A549 (cell line): ENCODE data around the gene DVL1. TPM values are rescaled to one million over a fixed set of nuclear protein-coding genes. Genes with fewer than 3 reads are reported as not detected.

Source experiments
- ATAC-seq, 2 experiments: fragments of 200-7000 bp in 1 of 2; fragments of >200 bp in 1 of 2; cut with Nextera tagmentation in 1 of 2; cut with Tn5 transposase in 1 of 2; 3 replicates each; pipeline versions ENCODE4 v1.8.0 to v1.9.1; 2018 to 2020; ENCODE audit warnings: mild to moderate bottlenecking in 1 of 2, moderate library complexity in 1 of 2
- CTCF ChIA-PET: fragments of 300-600 bp; sonication (Branson Sonifier 250); formaldehyde crosslinking; extraction: SDS; loops from one replicate; lab custom pipeline; 2021; ENCODE audit warnings: antibody characterized with exemption, inconsistent platforms; lab: Yijun Ruan, JAX
- POLR2A ChIA-PET: fragments of 350-600 bp; formaldehyde crosslinking; extraction: SDS; loops from one replicate; lab custom pipeline; 2021; ENCODE audit warnings: antibody characterized with exemption, inconsistent platforms; lab: Yijun Ruan, JAX
- DNase-seq, 2 experiments: peaks; one replicate each; pipeline versions ENCODE4 v3.0.0 to v3.0.0-alpha.2; 2011 to 2016; ENCODE audit warnings: low read depth in 1 of 2, low spot score in 1 of 2
- FAIRE-seq: peaks from 2 replicates; lab custom pipeline; 2011; peaks lifted over from hg19 to GRCh38; lab: Jason Lieb, UNC
- H3K27ac ChIP-seq, 2 experiments: fragments of >200 bp; sonication (Bioruptor Twin); formaldehyde crosslinking; 3 replicates each; pipeline ENCODE4 v1.5.1; 2016 to 2017
- H3K4me1 ChIP-seq: fragments of >200 bp; sonication (Bioruptor Twin); formaldehyde crosslinking; 3 replicates; pipeline ENCODE4 v1.6.1; 2016
- H3K4me2 ChIP-seq: fragments of >200 bp; sonication (Bioruptor Twin); formaldehyde crosslinking; 3 replicates; pipeline ENCODE4 v1.6.1; 2016
- H3K4me3 ChIP-seq: fragments of >200 bp; sonication (Bioruptor Twin); formaldehyde crosslinking; 3 replicates; pipeline ENCODE4 v1.5.1; 2016
- H3K9me3 ChIP-seq: fragments of >200 bp; sonication (Bioruptor Twin); formaldehyde crosslinking; 3 replicates; pipeline ENCODE4 v1.6.1; 2016
- BHLHE40 ChIP-seq: IDR thresholded peaks from 2 replicates; pipeline ENCODE4 v1.6.1; 2012; ENCODE audit warnings: low read depth, low read length, inconsistent platforms
- CHD2 ChIP-seq: fragments of 150-350 bp; IDR thresholded peaks from 2 replicates; pipeline ENCODE4 v1.6.1; 2014; ENCODE audit warnings: low read length; ENCODE audit not compliant: partially characterized antibody
- EHF ChIP-seq: fragments of 250-450 bp; sonication (Bioruptor Pico); IDR thresholded peaks from 2 replicates; pipeline ENCODE4 v1.5.0; 2020; ENCODE audit warnings: mild to moderate bottlenecking
- EHMT2 ChIP-seq: fragments of 200-600 bp; sonication (generic); IDR thresholded peaks from 2 replicates; pipeline ENCODE4 v1.6.1; 2016; ENCODE audit warnings: antibody characterized with exemption, low read depth, mild to moderate bottlenecking, moderate library complexity
- ELK1 ChIP-seq: fragments of 150-350 bp; IDR thresholded peaks from 2 replicates; pipeline ENCODE4 v1.6.1; 2014; ENCODE audit warnings: low read depth, mild to moderate bottlenecking, low read length
- EP300 ChIP-seq, 2 experiments: fragments of >200 bp; sonication (Bioruptor Twin); formaldehyde crosslinking; IDR thresholded peaks; 2 replicates in 1 of 2; 3 replicates in 1 of 2; pipeline ENCODE4 v1.6.1; 2016 to 2017
- FOSB ChIP-seq: fragments of 250-450 bp; sonication (Bioruptor Pico); IDR thresholded peaks from 2 replicates; pipeline ENCODE4 v1.5.0; 2020; ENCODE audit warnings: mild to moderate bottlenecking, moderate library complexity
- FOSL2 ChIP-seq, 2 experiments: fragments of 450-650 bp in 1 of 2; fragments of >200 bp in 1 of 2; sonication (Bioruptor Twin) in 1 of 2; formaldehyde crosslinking; IDR thresholded peaks; 2 replicates each; pipeline versions ENCODE4 v1.5.0 to v1.6.1; 2016 to 2020; ENCODE audit warnings: mild to moderate bottlenecking in 1 of 2, moderate library complexity in 1 of 2
- GATA3 ChIP-seq: IDR thresholded peaks from 2 replicates; pipeline ENCODE4 v1.6.1; 2012; ENCODE audit warnings: borderline replicate concordance
- HDAC2 ChIP-seq: fragments of 200-600 bp; sonication (generic); IDR thresholded peaks from 2 replicates; pipeline ENCODE4 v1.6.1; 2016
- HEYL ChIP-seq: fragments of 250-450 bp; sonication (Bioruptor Pico); IDR thresholded peaks from 2 replicates; pipeline ENCODE4 v1.8.0; 2021; ENCODE audit warnings: mild to moderate bottlenecking, moderate library complexity
- HMGXB4 ChIP-seq: fragments of 250-450 bp; sonication (Bioruptor Pico); IDR thresholded peaks from 2 replicates; pipeline ENCODE4 v1.5.0; 2021; ENCODE audit warnings: mild to moderate bottlenecking, moderate library complexity, borderline replicate concordance
- HOXB13 ChIP-seq: fragments of 250-450 bp; sonication (Bioruptor Pico); IDR thresholded peaks from 2 replicates; pipeline ENCODE4 v1.5.0; 2020; ENCODE audit warnings: low read depth, mild to moderate bottlenecking, moderate library complexity
- JUNB ChIP-seq: fragments of >200 bp; sonication (Bioruptor Twin); formaldehyde crosslinking; IDR thresholded peaks from 2 replicates; pipeline ENCODE4 v1.6.1; 2016
- MAX ChIP-seq: IDR thresholded peaks from 2 replicates; pipeline ENCODE4 v1.6.1; 2012
- MAZ ChIP-seq: fragments of 150-350 bp; IDR thresholded peaks from 2 replicates; pipeline ENCODE4 v1.6.1; 2014; ENCODE audit warnings: antibody characterized with exemption, low read depth, low read length, borderline replicate concordance
- NFE2L2 ChIP-seq: fragments of 150-350 bp; conservative IDR thresholded peaks from 2 replicates; pipeline ENCODE4 v1.6.1; 2014; ENCODE audit warnings: low read length
- NPAS2 ChIP-seq: fragments of 250-450 bp; sonication (Bioruptor Pico); IDR thresholded peaks from 2 replicates; pipeline ENCODE4 v1.8.0; 2022; ENCODE audit warnings: mild to moderate bottlenecking, moderate library complexity, borderline replicate concordance
- NR3C1 ChIP-seq: fragments of >200 bp; sonication (Bioruptor Twin); formaldehyde crosslinking; IDR thresholded peaks from 3 replicates; pipeline ENCODE4 v1.6.1; 2017
- POLR2AphosphoS2 ChIP-seq: conservative IDR thresholded peaks from 2 replicates; pipeline ENCODE4 v1.6.1; 2012; ENCODE audit warnings: low read length, improper control_type of control experiment, inconsistent platforms
- RAD21 ChIP-seq, 2 experiments: fragments of >200 bp in 1 of 2; sonication (Bioruptor Twin) in 1 of 2; formaldehyde crosslinking in 1 of 2; IDR thresholded peaks in 1 of 2; conservative IDR thresholded peaks in 1 of 2; 2 replicates in 1 of 2; 3 replicates in 1 of 2; pipeline ENCODE4 v1.6.1; 2012 to 2018; ENCODE audit warnings: inconsistent platforms in 1 of 2
- RFX5 ChIP-seq: fragments of 450-650 bp; IDR thresholded peaks from 2 replicates; pipeline ENCODE4 v1.7.1; 2014; ENCODE audit warnings: antibody characterized with exemption, mild to moderate bottlenecking, moderate library complexity
- SMC3 ChIP-seq: fragments of >200 bp; sonication (Bioruptor Twin); formaldehyde crosslinking; IDR thresholded peaks from 3 replicates; pipeline ENCODE4 v1.6.1; 2018; ENCODE audit warnings: inconsistent platforms
- TFCP2L1 ChIP-seq: fragments of 250-450 bp; sonication (Bioruptor Pico); IDR thresholded peaks from 2 replicates; pipeline ENCODE4 v1.5.0; 2021; ENCODE audit warnings: mild to moderate bottlenecking
- TP53 ChIP-seq: fragments of 250-450 bp; sonication (Bioruptor Pico); IDR thresholded peaks from 2 replicates; pipeline ENCODE4 v1.5.0; 2021; ENCODE audit warnings: mild to moderate bottlenecking, moderate library complexity
- USF2 ChIP-seq: fragments of 450-650 bp; IDR thresholded peaks from 2 replicates; pipeline ENCODE4 v1.6.1; 2014; ENCODE audit warnings: antibody characterized with exemption
- ZC3H11A ChIP-seq: fragments of 450-650 bp; IDR thresholded peaks from 2 replicates; pipeline ENCODE4 v1.6.1; 2014; ENCODE audit warnings: antibody characterized with exemption, mild to moderate bottlenecking
- ZFP36 ChIP-seq: fragments of 450-650 bp; IDR thresholded peaks from 2 replicates; pipeline ENCODE4 v1.6.1; 2014; ENCODE audit warnings: borderline replicate concordance; ENCODE audit not compliant: partially characterized antibody
- ZSCAN20 ChIP-seq: fragments of 250-450 bp; sonication (Bioruptor Pico); IDR thresholded peaks from 2 replicates; pipeline ENCODE4 v1.8.0; 2022; ENCODE audit warnings: mild to moderate bottlenecking, moderate library complexity
- WGBS: methylation state at CpG from one replicate; pipeline ENCODE4 v1.1.6; 2017; ENCODE audit errors: missing lambda C conversion rate; 5-methylcytosine and 5-hydroxymethylcytosine counted together
- polyA plus RNA-seq, 4 experiments: library from polyadenylated mRNA; depleted of rRNA in 3 of 4; stranded (reverse); fragments of >200 nt; fragmentation: RNase III in 1 of 4; extraction: RNeasy Plus Mini Kit Qiagen cat#74134 plus additional on column Dnase treatment in 1 of 4; gene quantifications; 2 replicates in 3 of 4; 3 replicates in 1 of 4; pipeline ENCODE4 v1.2.3, GENCODE V29; 2011 to 2017

DVL1 gene
- polyA plus RNA-seq, 2 of the 4 experiments (the other 2 are of a cell fraction): 12.1 to 48.3 TPM

- FAIRE-seq: no peak
Observed at GRCh38 chr1:1336931-1337792, 12.1 kb downstream of the DVL1 start.

GRCh38 chr1:1336446-1336845, 12.8 kb downstream of the DVL1 start:
- ChIA-PET POLR2A (interaction anchor here (0.7 kb wide), 1 partner anchor 8 kb away, joined by 3 read pairs; no protein-coding TSS in a partner anchor), CTCF (interaction anchor here (1.7 to 2.8 kb wide), 3 partner anchors 9 to 36 kb away, joined by 6 to 22 read pairs (median 6); no protein-coding TSS in a partner anchor)
- ATAC-seq: no peak
- Histone ChIP-seq H3K4me3 (no peak overlapping the region), H3K9me3 (no peaks in the 10 kb centered on the region), H3K4me1 (peaks cover 1% of the 10 kb centered on the region; the same call in 2 of the 3 replicates), H3K4me2 (no peak overlapping the region), H3K27ac (no peak overlapping the region)
- TF ChIP-seq BHLHE40 (no peak), NFE2L2 (no peak), FOSL2 (IDR thresholded peaks at IDR 0.05) (no peak), FOSL2 (CRISPR knock-in tag; IDR thresholded peaks at IDR 0.05) (no peak), ZFP36 (no peak), NPAS2 (CRISPR knock-in tag) (no peak), HOXB13 (CRISPR knock-in tag) (no peak), TP53 (CRISPR knock-in tag) (no peak), EHMT2 (no peak)
- no peak for DNase-seq
- no CpG with 5 or more reads among the region's 26 CpGs for WGBS
- FAIRE-seq: no peak

More at GRCh38 chr1:1336931-1337792, 12.1 kb downstream of the DVL1 start:
- no peaks in the 10 kb centered on the region for H3K9me3 ChIP-seq
- no peak for DNase-seq
- CTCF ChIA-PET: interaction anchor here (0.9 to 2.8 kb wide), 3 partner anchors 8 to 35 kb away, joined by 3 to 22 read pairs (median 6); no protein-coding TSS in a partner anchor
- TF ChIP-seq HDAC2: no peak
- TF ChIP-seq HMGXB4 (CRISPR knock-in tag): no peak
- no peak for TF ChIP-seq NR3C1
- TF ChIP-seq POLR2AphosphoS2: no peak
- no peak for TF ChIP-seq RFX5
- no peak for TF ChIP-seq FOSB
- TF ChIP-seq USF2: no peak
- no peak for TF ChIP-seq HEYL
- TF ChIP-seq, all 56 proteins: peak for 0
- POLR2A ChIA-PET: no interaction called here
- Histone ChIP-seq H3K27ac (no peak overlapping the region), H3K4me1 (no peaks in the 10 kb centered on the region), H3K4me3 (no peak overlapping the region), H3K4me2 (no peak overlapping the region)
- 96% methylated on average over 19 of the region's 32 CpGs for WGBS
- ATAC-seq: no peak; a peak in 2 of 6 replicates

GRCh38 chr1:1335792-1336248, 13.4 kb downstream of the DVL1 start:
- Histone ChIP-seq H3K4me1 (peaks cover 8% of the 10 kb centered on the region; the same call in 2 of the 3 replicates), H3K4me2 (no peak overlapping the region), H3K9me3 (no peaks in the 10 kb centered on the region), H3K4me3 (no peak overlapping the region), H3K27ac (no peak overlapping the region)
- ChIA-PET POLR2A (interaction anchor here (0.7 kb wide), 1 partner anchor 9 kb away, joined by 3 read pairs; no protein-coding TSS in a partner anchor), CTCF (interaction anchor here (1.7 to 2.8 kb wide), 3 partner anchors 9 to 36 kb away, joined by 6 to 22 read pairs (median 6); no protein-coding TSS in a partner anchor)
- DNase-seq (no peak), FAIRE-seq (no peak), ATAC-seq (no peak)
- TF ChIP-seq RAD21 (conservative IDR thresholded peaks at IDR 0.05 in 1 of 2, IDR thresholded peaks at IDR 0.05 in 1 of 2) (no peak), MAX (no peak), JUNB (no peak), EHF (CRISPR knock-in tag) (no peak), ELK1 (no peak), EP300 (IDR thresholded peaks at IDR 0.05) (no peak), ZC3H11A (no peak), GATA3 (no peak), POLR2AphosphoS2 (no peak), MAZ (no peak), TFCP2L1 (CRISPR knock-in tag) (no peak), ZSCAN20 (CRISPR knock-in tag) (no peak), NR3C1 (no peak), SMC3 (no peak), CHD2 (no peak)
- WGBS: 89% methylated on average over 7 of the region's 21 CpGs
